HG02973 (cell line): ENCODE measurements around the gene ZNF407.

Source experiments
- ATAC-seq: cut with Tn5 transposase; IDR thresholded peaks from one replicate; pipeline ENCODE4 v1.9.1; 2021; ENCODE audit warnings: moderate library complexity; ENCODE audit not compliant: unreplicated experiment

Gene ZNF407

DNA sequence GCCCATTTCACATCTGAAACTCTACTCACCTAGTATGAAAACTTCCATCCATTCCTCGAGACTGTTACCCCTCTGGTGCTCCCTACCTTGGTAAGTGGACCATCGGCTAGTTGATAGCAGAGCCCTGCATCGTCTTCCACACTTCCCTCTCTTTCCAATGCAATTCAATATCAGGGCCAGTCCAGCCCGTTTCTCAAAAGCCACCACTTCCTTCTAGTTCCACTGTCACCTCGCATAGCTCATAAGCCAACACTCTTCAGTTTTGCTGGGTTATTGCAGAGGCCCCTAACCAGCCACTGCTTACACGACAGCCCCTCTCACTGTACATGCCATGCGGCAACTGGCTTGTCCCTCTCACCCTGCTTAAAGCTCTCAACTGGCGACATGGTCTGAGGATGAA lies 10.2 kb upstream of the ZNF407 start:
- no peak for ATAC-seq

DNA sequence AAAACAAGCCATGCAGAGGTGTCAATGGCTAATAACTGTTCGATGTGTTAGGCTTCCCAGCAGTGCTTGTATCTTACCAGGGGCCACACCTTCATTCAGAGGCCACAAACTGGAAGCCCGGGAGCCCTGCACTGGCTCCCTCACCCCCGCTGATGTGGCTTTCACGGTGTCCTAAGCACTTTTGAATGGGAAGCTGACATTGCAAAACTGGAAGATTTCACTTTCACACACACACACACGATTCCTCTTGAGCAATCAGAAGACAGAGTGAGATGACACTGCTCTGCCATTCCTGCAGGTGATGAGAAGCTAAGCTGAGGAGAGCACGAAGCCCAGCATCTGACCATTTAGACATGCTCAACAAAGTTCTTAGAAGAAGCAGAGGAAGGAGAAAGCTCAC lies 8.6 kb upstream of the ZNF407 start:
- no peak for ATAC-seq

DNA sequence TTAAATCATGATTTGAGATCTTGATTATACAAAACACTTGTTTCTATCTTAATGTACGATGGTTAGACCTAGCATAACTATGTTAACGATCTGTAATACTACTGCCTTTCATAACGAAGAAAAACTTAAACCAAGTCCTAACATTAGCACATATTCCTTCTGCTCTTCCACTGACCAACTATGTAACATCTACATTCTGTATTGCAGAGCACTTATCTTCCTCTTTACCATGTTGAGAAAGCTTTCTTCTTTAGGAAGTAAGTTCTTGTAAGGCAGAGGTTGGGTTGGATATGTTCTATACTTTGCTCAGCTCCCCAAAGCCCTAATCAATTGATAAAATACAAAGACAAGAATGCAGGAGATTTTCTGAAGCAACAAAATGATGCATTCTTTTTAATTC lies 7.9 kb upstream of the ZNF407 start:
- no peak for ATAC-seq

DNA sequence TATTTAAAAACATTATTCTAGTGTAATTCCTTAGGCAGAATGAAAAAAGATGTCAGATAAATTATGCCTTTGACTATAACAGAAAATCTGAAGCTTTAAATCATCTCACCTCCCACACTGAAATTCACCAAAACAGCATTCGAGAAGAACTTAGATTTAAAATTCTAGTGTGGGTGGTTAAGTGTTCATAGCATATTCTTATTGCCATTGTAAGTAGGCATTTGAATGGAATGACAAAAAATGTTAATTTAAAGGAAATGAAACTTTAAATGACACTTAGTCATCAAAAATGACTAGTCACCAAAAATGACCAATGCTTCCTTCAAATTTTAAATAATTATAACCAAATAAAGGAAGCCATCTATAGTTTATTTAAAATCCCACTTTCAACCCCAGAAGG lies 7.0 kb upstream of the ZNF407 start:
- no peak for ATAC-seq

DNA sequence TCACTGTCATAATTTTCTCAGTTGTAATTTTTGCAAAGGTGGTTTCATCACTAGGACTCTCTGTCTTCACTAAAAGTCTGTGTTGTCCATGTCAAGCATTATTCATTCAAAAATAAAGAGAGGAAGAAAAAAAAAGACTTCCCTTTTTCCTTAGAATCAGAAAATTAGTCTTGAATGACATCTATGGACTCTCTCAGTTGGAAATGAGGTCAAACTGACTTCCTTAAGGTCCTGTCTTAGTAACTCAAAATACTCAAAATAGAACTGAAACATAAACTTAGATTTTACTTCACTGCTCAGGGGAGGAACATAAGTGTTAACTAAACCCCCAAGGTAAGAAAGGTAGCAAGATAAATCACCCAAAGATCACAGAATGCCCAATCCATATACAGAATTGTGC lies 2.2 kb upstream of the ZNF407 start:
- no peak for ATAC-seq

DNA sequence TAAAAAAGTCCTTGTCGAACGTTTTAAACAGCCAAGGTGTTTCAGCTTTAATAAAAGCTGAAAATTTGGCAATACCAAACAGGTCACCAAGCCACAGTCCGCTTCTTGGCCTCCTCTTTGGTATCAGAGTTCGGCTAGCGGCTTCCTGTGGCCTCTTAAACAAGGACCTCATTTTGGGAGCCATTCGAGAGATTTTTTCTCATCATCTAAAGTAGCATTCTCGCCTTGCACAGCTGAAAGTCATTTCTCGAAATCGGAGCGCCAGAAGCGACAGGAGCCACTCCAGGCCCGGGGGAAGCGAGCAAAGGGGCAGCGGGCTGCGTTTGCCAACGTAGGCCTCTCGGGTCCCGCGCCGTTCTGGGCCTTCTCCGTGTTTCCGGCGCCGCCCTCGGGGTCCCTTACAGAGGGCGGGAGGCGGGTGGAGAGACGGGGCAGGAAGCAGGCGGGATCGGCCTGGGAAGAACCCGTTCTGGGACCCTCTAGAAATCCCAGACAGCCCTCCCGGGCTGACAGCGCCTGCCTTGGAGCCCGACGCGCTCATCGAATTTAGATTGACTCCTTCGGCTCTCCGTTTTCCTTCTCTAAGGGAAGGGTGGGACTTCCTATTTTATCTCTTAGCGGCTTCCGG lies 522 bp upstream of the ZNF407 start:
- ATAC-seq = peak; percentile 34

DNA sequence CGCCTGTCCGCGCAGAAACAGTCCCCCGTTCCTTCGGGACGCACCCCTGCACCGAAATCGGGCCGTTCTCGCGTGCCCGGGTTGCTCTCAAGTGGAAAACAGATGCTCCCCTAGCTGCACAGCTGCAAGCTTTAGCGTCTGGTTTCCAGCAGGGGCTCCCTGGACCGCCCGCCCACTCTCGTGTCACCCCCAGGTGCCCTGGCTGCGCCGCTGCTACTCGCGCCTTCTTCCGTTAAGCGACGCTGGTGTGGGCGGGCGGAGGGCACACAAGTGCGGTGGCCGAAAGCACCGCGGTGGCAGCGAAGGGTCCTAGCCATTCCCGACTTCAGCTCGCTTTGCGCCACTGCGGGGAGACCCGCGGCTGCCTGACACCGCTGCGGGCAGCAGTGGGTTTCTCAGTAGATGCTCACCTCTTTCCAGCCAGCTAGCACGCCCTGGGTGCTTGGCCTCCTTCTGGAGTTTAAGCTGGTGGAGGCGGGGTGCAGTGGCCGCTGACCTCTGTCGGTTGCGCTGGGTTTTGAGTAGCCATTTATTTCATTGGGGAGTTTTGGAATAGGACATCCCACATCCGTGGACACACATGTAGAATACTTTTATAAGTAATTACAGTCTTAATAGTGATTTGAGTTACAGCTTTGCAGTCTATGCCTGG lies 806 bp downstream of the ZNF407 start:
- ATAC-seq = peak; percentile 57

DNA sequence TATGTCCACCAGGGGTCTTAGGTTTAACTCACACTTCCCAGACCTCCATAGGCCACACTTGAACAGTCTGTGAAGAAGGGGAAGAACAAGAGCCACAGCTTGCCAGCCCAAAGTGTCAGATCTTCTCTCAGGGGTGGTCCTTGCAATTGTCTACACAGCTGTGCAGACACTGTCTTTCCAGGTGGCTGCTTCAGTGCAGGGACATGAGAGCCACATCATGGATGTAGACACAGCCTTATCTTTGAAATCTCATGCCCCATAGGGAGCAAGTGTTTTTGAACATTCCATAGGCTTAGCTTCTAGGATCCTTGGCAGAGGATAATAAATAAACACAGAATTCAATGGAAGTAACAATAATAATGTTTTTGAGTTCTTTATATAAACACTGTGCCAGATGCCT lies 6.7 kb downstream of the ZNF407 start:
- no peak for ATAC-seq

DNA sequence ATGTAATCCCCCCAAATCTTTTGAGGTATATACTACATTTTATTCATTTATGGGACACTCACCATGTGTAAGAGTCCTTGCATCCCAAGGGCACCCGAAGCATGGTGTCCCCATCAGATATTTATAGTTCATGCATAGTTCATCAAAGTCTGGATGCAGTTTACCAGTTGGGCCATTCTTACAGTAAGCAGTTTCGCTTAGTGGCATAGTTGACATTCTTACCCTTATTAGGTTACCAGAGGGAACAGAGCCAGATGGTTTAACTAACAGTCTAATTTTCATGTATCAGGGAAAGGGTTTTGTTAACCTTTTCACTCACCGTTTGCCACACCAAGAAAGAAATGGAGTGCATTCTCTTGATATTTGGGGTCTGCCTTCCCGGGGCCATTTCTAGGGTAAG lies 7.1 kb downstream of the ZNF407 start:
- no peak for ATAC-seq

DNA sequence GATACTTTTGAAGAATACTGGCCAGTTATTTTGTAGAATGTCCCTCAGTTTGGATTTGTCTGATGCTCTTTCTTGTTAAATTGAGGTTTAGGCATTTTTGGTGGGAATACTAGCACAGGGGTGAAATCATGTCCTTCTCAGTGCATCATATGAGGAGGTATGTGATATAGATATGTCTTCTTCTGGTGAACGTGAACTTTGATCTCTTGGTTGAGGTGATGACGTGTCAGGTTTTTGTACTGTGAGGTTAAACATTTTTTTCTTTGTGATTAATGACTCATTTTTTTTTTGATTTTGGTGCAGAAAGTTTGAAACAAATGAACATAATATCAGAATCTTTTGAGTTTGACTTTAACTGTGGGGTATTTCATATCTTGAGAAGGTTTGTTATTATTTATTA lies 11.0 kb downstream of the ZNF407 start:
- ATAC-seq = no peak

DNA sequence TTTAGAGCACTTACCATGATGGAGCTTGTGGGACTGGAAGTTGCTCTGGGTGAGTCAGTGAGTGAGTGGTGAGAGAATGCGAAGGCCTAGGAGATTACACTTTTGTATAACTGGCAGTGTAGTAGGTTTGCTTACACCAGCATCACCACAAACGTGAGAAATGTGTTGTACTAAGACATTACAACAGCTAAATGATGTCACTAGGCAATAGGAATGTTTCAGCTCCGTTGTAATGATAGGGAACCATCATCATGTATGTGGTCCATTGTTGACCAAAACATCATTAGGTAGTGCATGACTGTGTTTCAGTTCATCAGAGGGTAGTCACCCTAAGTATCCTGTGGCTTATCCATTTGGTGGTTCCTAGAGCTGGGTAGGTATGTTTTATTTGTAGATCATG lies 11.9 kb downstream of the ZNF407 start:
- ATAC-seq = no peak

DNA sequence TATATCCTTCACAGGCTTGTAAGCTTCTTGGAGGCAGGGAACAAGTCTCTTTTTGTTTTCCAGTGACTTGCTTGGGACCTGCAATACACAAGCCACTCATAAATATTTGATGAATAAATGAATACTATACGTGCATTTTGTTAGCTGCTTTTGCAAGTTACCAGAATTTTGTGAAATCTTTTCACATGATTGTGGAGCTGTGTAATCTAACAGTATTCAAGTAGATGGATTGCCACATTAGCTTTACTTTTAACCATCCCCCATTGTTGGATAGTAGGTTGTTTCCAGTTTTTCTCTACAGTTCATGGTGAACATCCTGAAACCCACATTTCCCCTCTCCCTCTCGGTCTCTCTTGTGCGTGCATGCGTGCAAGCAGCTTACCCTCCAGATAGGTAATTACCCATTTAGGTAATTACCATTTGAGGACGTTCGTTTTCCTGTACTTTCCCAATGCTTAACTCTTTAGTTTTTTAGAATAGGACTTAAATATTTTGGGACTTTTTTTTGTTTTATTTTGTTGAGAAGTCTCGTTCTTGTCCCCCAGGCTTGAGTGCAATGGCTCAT lies 12.5 kb downstream of the ZNF407 start:
- ATAC-seq = no peak

DNA sequence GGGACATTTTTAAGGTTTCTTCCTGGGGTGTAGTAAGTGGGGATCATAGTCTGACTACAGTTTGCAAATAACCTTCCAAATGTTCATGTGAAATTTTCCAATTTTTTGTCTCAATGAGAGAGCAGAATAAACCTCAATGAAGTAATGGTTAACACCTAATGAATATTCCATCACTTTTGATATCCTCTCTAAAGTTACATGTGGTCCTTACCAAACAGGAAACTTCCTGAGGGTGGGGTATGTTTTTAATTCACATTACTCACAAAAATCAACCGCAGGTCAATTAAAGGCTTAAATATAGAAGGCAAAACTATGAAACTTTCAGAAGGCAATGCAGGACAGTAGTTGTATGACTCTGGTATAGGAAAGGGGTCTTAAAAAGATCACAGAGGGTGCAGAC lies 13.2 kb downstream of the ZNF407 start:
- ATAC-seq = no peak

DNA sequence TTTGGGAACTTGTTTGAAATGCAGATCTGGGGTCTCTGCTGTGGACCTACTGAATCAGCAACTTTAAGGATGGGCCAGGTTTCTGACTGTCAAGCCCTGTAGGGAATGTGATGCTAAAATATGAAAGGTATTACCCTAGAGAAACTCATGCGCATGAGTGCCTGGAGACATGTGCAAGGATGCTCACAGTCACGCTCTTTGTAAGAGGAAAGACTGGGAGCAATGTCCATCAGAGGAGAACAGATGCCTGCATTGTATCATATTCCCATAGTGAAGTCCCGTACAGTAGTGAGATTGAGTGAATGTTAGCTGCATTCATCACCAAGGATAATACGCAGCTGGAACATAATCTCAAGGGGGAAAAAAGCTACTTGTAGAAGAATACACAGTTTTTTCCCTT lies 14.1 kb downstream of the ZNF407 start:
- ATAC-seq = no peak

DNA sequence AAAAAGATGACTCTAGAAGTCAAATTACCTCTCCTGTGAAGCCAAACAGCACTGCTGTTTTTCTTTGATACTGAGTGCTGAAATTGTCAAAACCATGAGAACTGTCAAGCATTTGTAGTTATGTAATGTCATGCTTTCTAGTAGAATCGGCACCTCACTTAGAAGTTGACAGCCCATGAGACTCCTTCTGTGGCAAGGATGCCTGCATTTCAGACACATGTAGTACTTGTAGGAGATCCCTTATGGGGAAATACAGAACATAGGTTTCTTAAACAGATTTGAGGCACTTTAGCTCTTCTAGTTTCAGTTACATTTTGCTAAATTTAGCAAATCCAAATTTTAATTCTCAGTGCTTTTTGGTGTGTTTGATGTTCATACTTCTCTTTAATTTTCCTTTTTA lies 15.7 kb downstream of the ZNF407 start:
- no peak for ATAC-seq

DNA sequence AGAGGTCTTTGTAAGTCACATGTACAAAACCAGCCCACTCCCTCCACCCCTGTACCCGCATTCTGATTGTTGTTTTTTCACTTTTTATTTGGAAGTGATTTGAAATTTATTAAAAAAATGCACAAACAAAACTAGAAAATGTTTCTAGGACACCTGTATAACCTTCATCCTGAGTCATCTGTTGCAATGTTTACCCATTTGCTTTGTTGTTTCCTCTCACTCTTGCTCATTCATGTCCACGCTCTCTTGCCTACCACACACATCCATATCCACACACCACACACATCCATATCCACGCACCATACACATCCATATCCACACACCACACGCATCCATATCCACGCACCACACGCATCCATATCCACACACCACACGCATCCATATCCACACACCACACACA lies 18.8 kb downstream of the ZNF407 start:
- no peak for ATAC-seq

DNA sequence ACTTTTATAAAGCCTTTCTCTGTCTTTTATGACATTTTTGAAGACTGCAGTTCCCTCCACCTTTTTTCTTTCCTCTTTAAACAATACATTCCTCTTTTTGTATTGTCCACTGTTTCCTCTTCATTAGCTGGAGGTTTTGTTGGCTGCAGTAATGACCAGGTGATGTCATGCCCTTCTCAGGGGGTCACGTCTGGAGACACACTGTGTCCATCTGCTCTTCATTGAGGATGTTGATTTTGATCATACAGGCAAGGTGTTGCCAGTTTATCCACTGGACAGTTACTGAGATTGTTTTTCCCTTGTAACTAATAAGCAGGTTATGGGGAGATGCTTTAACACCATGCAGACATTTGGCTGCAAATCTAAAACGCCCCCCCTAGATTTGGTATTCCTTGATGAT lies 19.8 kb downstream of the ZNF407 start:
- ATAC-seq = no peak

DNA sequence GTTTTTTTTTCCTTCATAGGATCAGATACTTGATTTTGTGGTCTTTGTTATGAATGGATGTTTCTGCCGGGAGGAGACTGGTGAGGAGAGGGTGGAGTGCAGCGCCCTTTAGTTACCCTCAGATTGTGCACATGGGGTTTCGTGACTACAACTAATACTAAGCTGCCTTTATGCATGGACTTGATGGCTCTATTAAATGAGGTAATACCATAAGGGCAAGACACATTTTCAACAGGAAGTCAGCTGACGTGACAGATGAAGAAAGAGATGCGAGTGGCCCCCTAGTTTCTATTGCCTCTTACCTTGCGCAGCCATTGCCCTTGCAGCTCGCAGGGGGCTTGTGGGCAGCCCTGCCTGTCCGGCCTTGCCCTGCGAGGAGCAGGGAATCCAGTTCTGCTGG lies 24.4 kb downstream of the ZNF407 start:
- ATAC-seq = no peak

DNA sequence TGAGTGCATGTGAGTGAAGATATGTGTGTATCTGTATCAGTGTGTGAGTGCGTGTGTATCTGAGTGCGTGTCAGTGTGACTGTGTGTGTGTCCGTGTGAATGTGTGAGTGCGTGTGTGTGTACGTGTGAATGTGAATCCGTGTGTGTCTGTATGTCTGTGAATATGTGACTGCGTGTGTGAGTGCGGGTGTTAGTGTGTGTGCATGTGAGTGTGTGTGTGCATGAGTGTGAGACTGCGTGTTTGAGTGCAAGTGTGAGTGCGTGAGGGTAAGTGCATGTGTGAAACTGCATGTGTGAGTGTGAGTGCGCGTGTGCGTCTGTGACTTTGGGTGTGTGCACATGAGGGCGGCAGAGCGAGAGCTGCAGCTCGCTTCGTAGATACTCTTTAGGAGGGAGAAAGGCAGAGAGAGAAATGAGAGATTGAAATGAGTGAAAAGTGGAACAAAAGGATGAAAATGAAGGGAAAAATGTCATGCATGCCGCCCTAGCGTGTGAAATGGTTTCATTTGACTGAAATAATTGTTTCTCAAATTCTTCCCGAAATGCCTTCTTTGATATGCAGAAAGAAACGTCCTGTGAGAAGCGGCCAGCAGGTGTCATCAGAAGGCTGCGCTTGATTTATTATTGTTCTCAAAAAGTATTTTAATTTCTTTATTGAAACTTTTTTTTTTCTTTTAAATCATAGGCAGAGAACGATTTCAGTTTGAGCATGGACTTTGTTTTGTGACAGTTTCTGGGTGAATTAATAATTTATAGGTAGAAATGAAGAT lies 25.6 kb downstream of the ZNF407 start:
- ATAC-seq = no peak

DNA sequence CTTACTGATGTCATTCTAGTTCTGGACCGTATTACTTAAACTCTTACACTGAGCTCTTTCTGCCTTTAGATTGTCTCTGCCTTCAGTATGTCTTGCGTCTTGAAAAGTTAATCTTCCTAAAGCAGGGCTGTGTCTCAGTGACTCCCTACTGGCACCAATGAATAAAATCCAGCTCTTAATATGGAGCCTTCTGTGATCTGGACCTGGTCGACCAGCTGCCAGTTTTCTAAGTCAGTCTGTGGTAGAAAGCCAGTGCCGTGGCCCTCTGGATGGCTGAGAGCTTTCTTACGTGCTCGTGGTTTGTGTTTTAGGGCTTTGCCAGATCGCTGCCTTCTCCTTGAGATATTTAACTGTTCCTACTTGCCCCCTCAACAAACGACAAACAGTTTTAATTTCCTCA lies 26.8 kb downstream of the ZNF407 start:
- ATAC-seq = no peak

DNA sequence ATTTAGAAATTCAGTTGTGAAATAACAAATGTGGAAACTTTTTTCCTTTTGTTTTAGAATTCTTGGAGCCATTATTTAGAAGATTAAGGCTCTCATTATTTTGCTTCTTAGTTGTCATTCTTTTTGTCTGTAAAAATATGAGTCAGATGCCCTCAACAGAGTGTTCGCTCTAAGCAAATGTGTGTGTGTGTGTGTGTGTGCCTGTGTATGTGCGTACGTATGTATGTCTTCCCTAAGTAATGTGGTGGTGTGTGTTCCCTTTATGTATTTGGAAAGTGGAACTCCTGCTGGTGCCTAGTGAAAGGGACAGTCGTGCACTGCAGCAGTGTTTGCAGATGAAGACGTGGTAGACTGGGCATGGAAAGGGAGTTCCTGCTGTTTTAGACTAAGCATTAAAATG lies 27.5 kb downstream of the ZNF407 start:
- no peak for ATAC-seq
